Spleen (tissue), 7 donors: ENCODE measurements around the gene S100A4.

ENCODE experiments used
- POLR2A ChIP-seq, 3 donors: fragments of 450-650 bp; IDR thresholded peaks; one replicate each; pipeline ENCODE4 v1.5.1; 2017; ENCODE audit warnings: antibody characterized with exemption in 3 of 3, mild to moderate bottlenecking in 1 of 3
- POLR2AphosphoS5 ChIP-seq, 3 donors: sonication (generic); formaldehyde crosslinking; IDR thresholded peaks; one replicate each; pipeline ENCODE4 v1.5.1; 2017; ENCODE audit warnings: antibody characterized with exemption in 3 of 3
- TF ChIP-seq, protein P1 (sequence below), 11 experiments: fragments of 200-600 bp in 7 of 11; fragments of 450-650 bp in 4 of 11; sonication (generic) in 4 of 11; IDR thresholded peaks in 8 of 11; conservative IDR thresholded peaks in 3 of 11; 1 replicate in 7 of 11; 2 replicates in 4 of 11; pipeline versions ENCODE4 v1.4.0 to v1.8.0; 2016 to 2021; ENCODE audit warnings: antibody characterized with exemption in 11 of 11, inconsistent platforms in 4 of 11, mild to moderate bottlenecking in 1 of 11
- donor health status: DM: no; HTN: no; CAD: no; lungs with moderate emphysema.
- donor health status: DM: no; HTN: no; CAD: no.
- donor health status: DM: no; HTN: no; CAD: no.

DNA sequence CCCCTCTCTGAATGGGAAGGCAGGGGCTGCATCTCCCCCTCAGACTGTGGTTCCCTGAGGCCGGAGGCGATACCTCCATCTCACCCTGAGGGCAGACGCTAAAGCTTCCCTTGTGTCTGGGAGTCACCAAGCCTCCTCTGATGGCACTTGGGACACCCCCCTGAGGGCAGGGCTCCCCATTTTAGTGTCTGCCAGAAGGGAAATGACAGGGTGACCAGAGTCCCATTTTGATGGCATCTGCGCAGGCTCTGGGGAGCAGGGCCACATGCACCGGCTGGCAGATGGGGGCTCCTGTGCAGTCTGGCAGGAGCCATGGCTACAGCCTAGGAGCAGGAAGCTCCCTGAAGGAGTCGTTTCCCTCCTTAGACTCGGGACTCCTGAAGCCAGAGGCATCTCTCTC is 18.4 kb upstream of the S100A4 start:
- TF ChIP-seq, protein P1, sequence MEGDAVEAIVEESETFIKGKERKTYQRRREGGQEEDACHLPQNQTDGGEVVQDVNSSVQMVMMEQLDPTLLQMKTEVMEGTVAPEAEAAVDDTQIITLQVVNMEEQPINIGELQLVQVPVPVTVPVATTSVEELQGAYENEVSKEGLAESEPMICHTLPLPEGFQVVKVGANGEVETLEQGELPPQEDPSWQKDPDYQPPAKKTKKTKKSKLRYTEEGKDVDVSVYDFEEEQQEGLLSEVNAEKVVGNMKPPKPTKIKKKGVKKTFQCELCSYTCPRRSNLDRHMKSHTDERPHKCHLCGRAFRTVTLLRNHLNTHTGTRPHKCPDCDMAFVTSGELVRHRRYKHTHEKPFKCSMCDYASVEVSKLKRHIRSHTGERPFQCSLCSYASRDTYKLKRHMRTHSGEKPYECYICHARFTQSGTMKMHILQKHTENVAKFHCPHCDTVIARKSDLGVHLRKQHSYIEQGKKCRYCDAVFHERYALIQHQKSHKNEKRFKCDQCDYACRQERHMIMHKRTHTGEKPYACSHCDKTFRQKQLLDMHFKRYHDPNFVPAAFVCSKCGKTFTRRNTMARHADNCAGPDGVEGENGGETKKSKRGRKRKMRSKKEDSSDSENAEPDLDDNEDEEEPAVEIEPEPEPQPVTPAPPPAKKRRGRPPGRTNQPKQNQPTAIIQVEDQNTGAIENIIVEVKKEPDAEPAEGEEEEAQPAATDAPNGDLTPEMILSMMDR (IDR thresholded peaks at IDR 0.05 in 8 of 11, conservative IDR thresholded peaks at IDR 0.05 in 3 of 11): no peak
- TF ChIP-seq POLR2AphosphoS5 (IDR thresholded peaks at IDR 0.05) (no peak), POLR2A (IDR thresholded peaks at IDR 0.05) (no peak)
